T-helper 1 cell treated with Interleukin-12 subunit alpha and Interleukin-12 subunit beta and Interleukin-4 antibody, amounts not matched to agents 30 μg/mL and 1 μg/mL, for 36 hours (primary cell): ENCODE results near the gene CACNA1F.

ENCODE experiments used
- H3K27ac Mint-ChIP-seq: one replicate; pipeline ENCODE4 v1.8.0; 2021; ENCODE audit warnings: mild to moderate bottlenecking, mixed read lengths
- H3K27me3 Mint-ChIP-seq: one replicate; pipeline ENCODE4 v1.8.0; 2021; ENCODE audit warnings: low read depth, mixed read lengths
- H3K36me3 Mint-ChIP-seq: one replicate; pipeline ENCODE4 v1.8.0; 2021; ENCODE audit warnings: low read depth, mixed read lengths
- H3K4me1 Mint-ChIP-seq: one replicate; pipeline ENCODE4 v1.8.0; 2021; ENCODE audit warnings: low read depth, mixed read lengths
- H3K4me3 Mint-ChIP-seq: one replicate; pipeline ENCODE4 v1.8.0; 2021; ENCODE audit warnings: mild to moderate bottlenecking, moderate library complexity, mixed read lengths
- H3K9me3 Mint-ChIP-seq: one replicate; pipeline ENCODE4 v1.8.0; 2021; ENCODE audit warnings: mixed read lengths

CACNA1F gene

DNA sequence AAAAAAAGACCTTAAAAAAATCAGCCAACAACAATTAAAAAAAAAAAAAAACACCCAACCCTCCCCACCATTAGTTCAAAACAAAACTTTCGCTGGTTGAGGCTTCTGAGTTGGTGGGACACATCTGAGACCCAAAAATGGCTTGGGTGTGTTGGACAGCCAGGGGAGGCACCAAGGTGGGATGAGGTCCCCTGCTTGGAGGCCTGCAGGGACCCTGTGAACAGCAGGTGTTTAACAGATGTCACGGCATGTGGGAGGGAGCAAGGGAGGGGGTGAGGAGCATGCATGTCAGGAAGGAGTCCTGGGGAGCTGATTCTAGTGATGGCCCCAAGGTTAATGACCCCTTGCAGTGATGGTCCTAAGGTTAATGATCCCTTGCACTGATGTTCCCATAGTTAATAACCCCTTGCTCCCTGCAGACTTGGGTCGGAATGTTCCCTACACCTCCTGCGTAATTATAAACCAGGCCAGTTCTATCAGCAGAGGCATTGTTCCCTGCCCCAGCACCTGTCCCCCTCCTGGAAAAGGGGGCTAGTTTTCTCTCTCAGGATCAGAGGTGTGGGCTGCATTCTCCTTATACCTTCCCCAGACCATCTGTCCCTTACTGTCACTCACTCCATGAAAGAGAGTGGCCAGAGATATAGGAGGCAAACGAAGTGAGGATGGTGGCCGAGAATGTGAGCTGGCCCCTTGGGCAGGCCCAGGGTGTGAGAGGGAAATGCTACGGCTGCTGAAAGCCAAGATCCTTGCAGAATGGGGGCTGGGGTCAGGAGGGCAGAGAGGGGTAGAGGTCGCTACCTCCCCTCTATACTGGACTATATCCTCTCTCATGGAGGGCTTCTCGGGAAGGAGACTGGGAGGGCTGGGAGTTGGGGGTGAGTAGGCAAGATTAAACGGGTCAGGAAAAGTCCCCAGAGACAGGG lies 33.6 kb upstream of the CACNA1F start:
- Mint-ChIP-seq H3K27me3 (no peaks in the 10 kb centered on the region), H3K9me3 (no peaks in the 10 kb centered on the region), H3K4me3 (peak overlapping the region; percentile 74), H3K36me3 (peaks cover 11% of the 10 kb centered on the region), H3K27ac (no peak overlapping the region), H3K4me1 (peaks cover 39% of the 10 kb centered on the region)

GRCh38 chrX:49264460-49264859 lies 31.3 kb upstream of the CACNA1F start, which contains the start of gene FOXP3:
TSS of gene FOXP3 (minus strand) at chrX:49264710. CDS start at chrX:49258505, 6,205 bp downstream.
- Mint-ChIP-seq H3K9me3 (no peaks in the 10 kb centered on the region), H3K27ac (peak within 1 kb of the TSS; percentile 71), H3K4me1 (peaks cover 36% of the 10 kb centered on the region), H3K36me3 (peaks cover 5% of the 10 kb centered on the region), H3K4me3 (peak within 1 kb of the TSS; percentile 80), H3K27me3 (no peaks in the 10 kb centered on the region)

DNA sequence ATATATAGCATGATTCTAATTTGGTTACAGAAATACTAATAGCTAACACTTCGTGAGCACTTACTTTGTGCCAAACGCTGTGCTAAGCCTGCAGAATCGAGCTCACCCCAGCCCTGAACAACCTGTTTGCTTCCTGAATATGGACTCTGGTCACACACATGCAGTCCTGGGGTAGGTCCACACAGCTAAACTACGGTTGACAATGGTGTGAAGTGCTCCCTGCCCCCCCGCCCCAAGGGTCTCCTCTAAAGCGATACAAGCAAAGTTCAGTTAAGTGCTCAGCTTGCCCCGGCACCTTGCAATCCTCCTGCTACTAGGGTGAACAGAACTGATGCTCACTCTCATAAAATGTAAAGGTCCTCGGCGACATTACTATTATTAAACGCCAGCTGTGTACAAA lies 30.5 kb upstream of the CACNA1F start:
- Mint-ChIP-seq H3K36me3 (peaks cover 7% of the 10 kb centered on the region), H3K27ac (peak overlapping the region; percentile 42), H3K9me3 (no peaks in the 10 kb centered on the region), H3K4me3 (peak overlapping the region; percentile 80), H3K4me1 (peaks cover 39% of the 10 kb centered on the region), H3K27me3 (no peaks in the 10 kb centered on the region)

DNA sequence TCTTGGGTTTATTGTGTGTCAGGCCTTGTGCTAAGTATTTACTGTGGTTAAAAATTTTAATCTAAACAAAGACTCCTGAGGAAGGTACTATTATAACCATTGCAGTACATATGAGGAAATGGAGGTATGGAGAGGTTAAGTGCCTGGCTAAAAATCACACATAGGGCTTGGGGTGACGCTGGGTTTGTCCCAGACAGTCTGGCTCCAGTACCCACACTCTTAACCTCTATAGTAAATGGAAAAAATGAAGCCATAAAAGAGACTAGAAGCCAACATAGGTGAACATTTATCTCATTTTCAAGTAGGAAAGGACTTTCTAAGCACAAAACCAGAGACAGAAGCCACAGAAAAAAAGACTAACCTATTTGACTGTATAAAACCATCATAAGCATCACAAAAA lies 29.5 kb upstream of the CACNA1F start:
- Mint-ChIP-seq H3K9me3 (no peaks in the 10 kb centered on the region), H3K4me1 (peaks cover 35% of the 10 kb centered on the region), H3K27ac (no peak overlapping the region), H3K4me3 (peak overlapping the region; percentile 75), H3K36me3 (peaks cover 7% of the 10 kb centered on the region), H3K27me3 (no peaks in the 10 kb centered on the region)

- H3K27ac Mint-ChIP-seq = peak overlapping the region; percentile 36
- H3K4me3 Mint-ChIP-seq = no peak overlapping the region
- H3K4me1 Mint-ChIP-seq = peaks cover 31% of the 10 kb centered on the region
Measured at GRCh38 chrX:49260221-49260985, 27.3 kb upstream of the CACNA1F start.

DNA sequence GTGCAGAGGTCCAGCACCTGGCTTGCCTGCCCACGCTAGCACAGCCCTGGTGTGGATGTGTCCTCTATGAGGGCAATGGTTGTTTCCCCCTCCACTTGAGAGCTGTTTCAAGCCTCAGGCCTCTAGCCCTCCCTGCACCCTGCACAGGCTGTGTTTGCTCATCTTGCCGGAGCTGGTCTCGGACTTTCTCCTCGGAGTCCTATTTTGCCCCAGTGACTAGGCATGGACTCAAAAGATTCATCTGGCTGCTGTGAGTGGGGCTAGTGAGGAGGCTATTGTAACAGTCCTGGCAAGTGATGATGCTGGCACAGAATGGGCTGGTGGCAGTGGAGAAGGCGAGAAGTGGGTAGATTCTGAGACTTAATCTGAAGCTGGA lies 25.6 kb upstream of the CACNA1F start:
- Mint-ChIP-seq H3K4me1 (peaks cover 21% of the 10 kb centered on the region), H3K27ac (no peak overlapping the region), H3K9me3 (no peaks in the 10 kb centered on the region), H3K27me3 (no peaks in the 10 kb centered on the region), H3K4me3 (peak overlapping the region; percentile 9), H3K36me3 (peaks cover 8% of the 10 kb centered on the region)

More at GRCh38 chrX:49260221-49260985, 27.3 kb upstream of the CACNA1F start:
- H3K27me3 Mint-ChIP-seq = no peaks in the 10 kb centered on the region
- no peaks in the 10 kb centered on the region for H3K9me3 Mint-ChIP-seq
- peaks cover 8% of the 10 kb centered on the region for H3K36me3 Mint-ChIP-seq

GRCh38 chrX:49257846-49258748 lies 25.0 kb upstream of the CACNA1F start:
- H3K36me3 Mint-ChIP-seq = peaks cover 8% of the 10 kb centered on the region
- H3K27ac Mint-ChIP-seq = peak overlapping the region; percentile 26
- no peaks in the 10 kb centered on the region for H3K9me3 Mint-ChIP-seq
- H3K4me1 Mint-ChIP-seq = peaks cover 19% of the 10 kb centered on the region
- H3K27me3 Mint-ChIP-seq = no peaks in the 10 kb centered on the region
- H3K4me3 Mint-ChIP-seq = no peak overlapping the region

DNA sequence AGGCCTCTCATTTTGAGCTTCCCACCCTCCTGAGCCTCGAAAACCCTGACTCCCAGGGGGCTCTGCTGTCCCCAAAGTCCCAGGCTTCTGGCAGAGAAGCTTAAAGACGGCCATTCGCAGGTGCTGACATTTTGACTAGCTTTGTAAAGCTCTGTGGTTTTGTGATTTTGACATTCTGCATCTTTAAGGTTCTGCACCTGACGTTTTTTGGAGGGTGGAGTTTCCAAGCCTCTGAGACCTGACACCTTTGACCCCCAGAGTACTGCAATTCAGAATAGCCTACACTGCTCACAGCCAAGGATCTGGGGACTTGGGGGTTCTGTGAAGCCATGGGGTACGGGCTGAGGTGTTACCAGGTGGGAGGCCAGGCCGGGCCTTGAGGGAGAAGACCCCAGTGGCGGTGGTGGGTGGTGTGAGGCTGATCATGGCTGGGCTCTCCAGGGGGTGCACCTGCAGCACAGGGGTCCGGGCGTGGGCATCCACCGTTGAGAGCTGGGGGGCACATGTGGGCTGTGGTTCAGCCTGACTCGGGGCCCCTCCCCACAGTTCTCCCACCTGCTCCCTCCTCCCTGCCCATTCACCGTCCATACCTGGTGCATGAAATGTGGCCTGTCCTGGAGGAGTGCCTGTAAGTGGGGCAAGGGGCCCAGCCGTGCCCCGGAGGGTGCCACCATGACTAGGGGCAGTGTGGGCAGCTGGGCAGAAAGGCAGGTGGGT lies 24.1 kb upstream of the CACNA1F start:
- Mint-ChIP-seq H3K9me3 (no peaks in the 10 kb centered on the region), H3K27ac (peak overlapping the region; percentile 26), H3K4me3 (no peak overlapping the region), H3K36me3 (peaks cover 11% of the 10 kb centered on the region), H3K27me3 (no peaks in the 10 kb centered on the region), H3K4me1 (peaks cover 12% of the 10 kb centered on the region)

DNA sequence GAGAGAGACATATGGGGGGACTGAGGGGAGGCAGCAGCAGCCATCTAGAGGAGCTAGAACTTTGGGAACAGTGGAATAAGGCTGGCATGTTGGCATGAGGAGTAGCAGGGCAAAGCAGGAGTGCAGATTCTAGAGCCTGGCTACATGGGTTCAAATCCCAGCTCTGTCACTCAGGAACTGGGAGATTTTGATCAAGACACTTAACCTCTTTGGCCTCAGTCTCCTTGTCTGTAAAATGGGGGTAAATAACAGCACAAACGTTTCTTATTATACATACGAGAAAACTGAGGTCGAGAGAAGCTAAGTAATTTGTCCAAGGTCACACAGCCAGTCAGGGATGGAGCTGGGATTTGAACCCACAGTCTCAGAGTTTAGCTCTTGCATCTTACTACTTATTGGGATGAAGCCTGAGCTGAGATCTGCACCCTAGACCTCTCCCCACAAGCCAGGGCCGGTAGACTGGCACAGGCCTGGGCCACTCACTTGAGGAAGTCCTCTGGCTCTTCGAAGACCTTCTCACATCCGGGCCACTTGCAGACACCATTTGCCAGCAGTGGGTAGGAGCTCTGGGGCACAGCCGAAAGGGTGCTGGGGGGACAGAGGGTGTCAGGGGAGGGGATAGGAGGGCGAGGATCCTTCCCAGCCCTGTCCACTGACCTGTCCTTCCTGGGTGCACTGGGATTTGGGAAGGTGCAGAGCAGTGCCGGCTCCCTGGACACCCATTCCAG lies 23.3 kb upstream of the CACNA1F start:
- no peaks in the 10 kb centered on the region for H3K9me3 Mint-ChIP-seq
- H3K36me3 Mint-ChIP-seq = peaks cover 9% of the 10 kb centered on the region
- H3K27ac Mint-ChIP-seq = no peak overlapping the region
- H3K4me1 Mint-ChIP-seq = peaks cover 10% of the 10 kb centered on the region
- H3K4me3 Mint-ChIP-seq = no peak overlapping the region
- no peaks in the 10 kb centered on the region for H3K27me3 Mint-ChIP-seq

- peaks cover 15% of the 10 kb centered on the region for H3K36me3 Mint-ChIP-seq
- H3K27me3 Mint-ChIP-seq = no peaks in the 10 kb centered on the region
- peaks cover 10% of the 10 kb centered on the region for H3K4me1 Mint-ChIP-seq
- no peak overlapping the region for H3K4me3 Mint-ChIP-seq
- H3K27ac Mint-ChIP-seq = no peak overlapping the region
- H3K9me3 Mint-ChIP-seq = no peaks in the 10 kb centered on the region
Measured at GRCh38 chrX:49254639-49255038, 21.5 kb upstream of the CACNA1F start.

GRCh38 chrX:49251325-49251724 lies 18.2 kb upstream of the CACNA1F start:
- peaks cover 2% of the 10 kb centered on the region for H3K4me1 Mint-ChIP-seq
- H3K27me3 Mint-ChIP-seq = no peaks in the 10 kb centered on the region
- no peak overlapping the region for H3K27ac Mint-ChIP-seq
- H3K36me3 Mint-ChIP-seq = peaks cover 15% of the 10 kb centered on the region
- H3K9me3 Mint-ChIP-seq = no peaks in the 10 kb centered on the region
- no peak overlapping the region for H3K4me3 Mint-ChIP-seq

GRCh38 chrX:49250578-49250977 lies 17.4 kb upstream of the CACNA1F start:
- Mint-ChIP-seq H3K36me3 (peaks cover 17% of the 10 kb centered on the region), H3K27ac (no peak overlapping the region), H3K27me3 (no peaks in the 10 kb centered on the region), H3K4me3 (no peak overlapping the region), H3K4me1 (peaks cover 2% of the 10 kb centered on the region), H3K9me3 (no peaks in the 10 kb centered on the region)

GRCh38 chrX:49250066-49250465 lies 16.9 kb upstream of the CACNA1F start:
- H3K36me3 Mint-ChIP-seq = peaks cover 17% of the 10 kb centered on the region
- H3K27ac Mint-ChIP-seq = no peak overlapping the region

More at GRCh38 chrX:49250066-49250465, 16.9 kb upstream of the CACNA1F start:
- Mint-ChIP-seq H3K4me1 (peaks cover 2% of the 10 kb centered on the region), H3K27me3 (no peaks in the 10 kb centered on the region), H3K4me3 (no peak overlapping the region), H3K9me3 (no peaks in the 10 kb centered on the region)
